GM12864 (cell line): Measurements from ENCODE around the gene ABHD17A.

ENCODE experiments used
- DNase-seq: peaks from one replicate; pipeline ENCODE4 v3.0.0-alpha.2; 2011; ENCODE audit warnings: low read depth
- H3K4me3 ChIP-seq: 2 replicates; pipeline ENCODE4 v1.5.1; 2011; ENCODE audit warnings: mild to moderate bottlenecking, low read depth, low read length, control low read depth
- CTCF ChIP-seq: IDR thresholded peaks from 2 replicates; pipeline ENCODE4 v1.5.1; 2011; ENCODE audit warnings: low read depth, mild to moderate bottlenecking, moderate library complexity, low read length, control low read depth, inconsistent platforms; ENCODE audit errors: missing control alignments

Gene ABHD17A

GRCh38 chr19:1849886-1850398 is 35.4 kb downstream of the ABHD17A start:
- no peak overlapping the region for H3K4me3 ChIP-seq
- DNase-seq, result no peak
- TF ChIP-seq CTCF, result no peak

- no peak for TF ChIP-seq CTCF
- peak overlapping the region; percentile 72 for H3K4me3 ChIP-seq
- no peak for DNase-seq
Measured at GRCh38 chr19:1849132-1849474, 36.2 kb downstream of the ABHD17A start.

GRCh38 chr19:1848399-1849131 is 36.7 kb downstream of the ABHD17A start, which contains the start of gene REXO1:
TSS of gene REXO1 (minus strand) at chr19:1848483. CDS start at chr19:1848358, 125 bp downstream.
- H3K4me3 ChIP-seq, result peak within 1 kb of the TSS; percentile 72
- DNase-seq, result peak; percentile 88
- TF ChIP-seq CTCF, result peak; percentile 81

- no peak for TF ChIP-seq CTCF
- DNase-seq, result no peak
- H3K4me3 ChIP-seq, result peak overlapping the region; percentile 72
Measured at GRCh38 chr19:1847684-1848398, 37.5 kb downstream of the ABHD17A start.

- no peak for DNase-seq
- peak overlapping the region; percentile 72 for H3K4me3 ChIP-seq
- TF ChIP-seq CTCF, result no peak
Measured at GRCh38 chr19:1847348-1847683, 38.0 kb downstream of the ABHD17A start.

GRCh38 chr19:1846517-1847204 is 38.6 kb downstream of the ABHD17A start:
- no peak for DNase-seq
- no peak for TF ChIP-seq CTCF
- H3K4me3 ChIP-seq, result peak overlapping the region; percentile 72
